GM20000 (cell line): Measurements from ENCODE around the gene TMEM131L.

Experiments used
- DNase-seq: peaks from one replicate; pipeline ENCODE4 v3.0.0; 2012; ENCODE audit warnings: low spot score
- CTCF ChIP-seq: IDR thresholded peaks from 2 replicates; pipeline ENCODE4 v1.5.1; 2012; ENCODE audit warnings: mild to moderate bottlenecking, control low read depth; ENCODE audit errors: extremely low read depth, missing control alignments

TMEM131L gene

GRCh38 chr4:153646978-153647377 lies 180.8 kb downstream of the TMEM131L start:
- DNase-seq: no peak
- TF ChIP-seq CTCF: no peak

- no peak for DNase-seq
- no peak for TF ChIP-seq CTCF
Observed at GRCh38 chr4:153647975-153648374, 181.8 kb downstream of the TMEM131L start.

- DNase-seq: no peak
- TF ChIP-seq CTCF: no peak
Observed at GRCh38 chr4:153649572-153649991, 183.4 kb downstream of the TMEM131L start.

GRCh38 chr4:153651116-153651515 lies 185.0 kb downstream of the TMEM131L start:
- DNase-seq: no peak
- no peak for TF ChIP-seq CTCF

GRCh38 chr4:153651587-153651986 lies 185.4 kb downstream of the TMEM131L start:
- DNase-seq: no peak
- TF ChIP-seq CTCF: no peak

GRCh38 chr4:153652051-153652784 lies 186.1 kb downstream of the TMEM131L start:
- TF ChIP-seq CTCF: no peak
- no peak for DNase-seq

GRCh38 chr4:153655002-153655541 lies 188.9 kb downstream of the TMEM131L start:
- TF ChIP-seq CTCF: no peak
- DNase-seq: no peak
